ENCODE results near the gene CSF3R.
"Not testable (repeated sequence)": the region's sequence is repeated elsewhere in the genome, so short reads cannot be mapped to it uniquely, and the experiment has no call there.

CSF3R gene

DNA sequence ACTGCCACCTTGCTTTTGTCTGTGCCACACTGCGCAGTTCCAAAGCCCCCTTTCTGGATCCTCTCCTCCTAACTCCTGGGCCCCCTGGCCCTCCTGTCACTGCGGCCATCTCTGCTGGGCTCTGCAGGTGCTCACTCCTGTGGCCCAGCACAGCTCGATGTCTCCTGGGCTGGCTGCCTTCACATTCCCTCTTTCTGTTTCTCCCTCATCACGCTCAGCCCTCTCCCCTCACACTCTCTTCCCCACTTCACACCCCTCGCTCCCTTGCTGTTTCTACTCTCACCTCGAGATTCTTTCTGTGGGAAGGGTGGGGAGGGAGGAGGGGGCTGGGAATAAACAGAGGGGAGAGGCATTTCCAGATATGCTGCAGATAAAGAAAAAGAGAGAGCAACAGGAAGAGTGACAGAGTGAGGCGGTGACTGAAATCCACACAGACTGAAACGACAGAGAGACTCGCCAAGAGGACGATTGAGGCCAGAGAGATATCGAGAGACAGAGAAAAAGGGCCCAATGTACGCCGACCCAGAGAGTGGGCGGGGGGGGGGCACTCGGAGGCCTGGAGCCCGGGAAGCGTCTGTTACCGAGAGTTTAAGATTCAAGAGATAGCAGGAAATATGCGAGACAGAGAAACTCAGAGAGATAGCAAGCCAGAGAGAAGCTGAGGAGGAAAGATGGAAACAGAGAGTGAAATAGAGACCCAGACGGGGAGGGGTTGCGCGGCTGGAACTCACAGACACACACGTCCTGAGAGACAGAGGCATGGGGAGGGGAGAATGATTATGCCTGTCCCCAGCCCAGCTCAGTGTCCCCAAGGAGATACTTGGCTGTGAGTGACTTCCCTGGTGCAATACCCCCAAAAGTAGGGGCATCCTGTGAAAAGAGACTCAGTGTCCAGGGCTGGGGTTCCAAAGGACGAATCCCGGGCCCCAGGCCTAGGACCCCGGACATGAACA lies 666 bp downstream of the CSF3R start:
- DNase-seq (ENCODE audit: low spot score) = no peak

DNA sequence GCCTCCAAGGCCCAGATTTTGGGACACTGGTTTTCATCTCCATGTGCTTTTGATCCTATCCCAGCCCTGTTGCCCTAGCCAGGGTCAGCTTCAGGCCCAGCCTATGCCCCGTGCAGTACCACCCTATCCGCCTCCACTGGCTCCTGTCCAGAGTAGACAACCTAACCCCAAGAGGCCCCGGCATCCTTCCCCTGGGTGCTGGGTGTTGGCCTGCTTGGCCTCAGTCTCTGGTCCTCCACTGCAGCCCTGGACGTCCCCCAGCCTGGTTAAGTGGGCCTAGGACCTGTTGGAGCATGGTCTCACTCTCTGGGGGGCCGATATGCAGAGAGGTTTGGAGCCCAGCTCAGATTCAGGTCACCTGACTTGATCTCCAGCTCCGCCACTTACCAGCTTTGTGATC lies 1.6 kb downstream of the CSF3R start:
- DNase-seq (ENCODE audit: low spot score) = no peak

DNA sequence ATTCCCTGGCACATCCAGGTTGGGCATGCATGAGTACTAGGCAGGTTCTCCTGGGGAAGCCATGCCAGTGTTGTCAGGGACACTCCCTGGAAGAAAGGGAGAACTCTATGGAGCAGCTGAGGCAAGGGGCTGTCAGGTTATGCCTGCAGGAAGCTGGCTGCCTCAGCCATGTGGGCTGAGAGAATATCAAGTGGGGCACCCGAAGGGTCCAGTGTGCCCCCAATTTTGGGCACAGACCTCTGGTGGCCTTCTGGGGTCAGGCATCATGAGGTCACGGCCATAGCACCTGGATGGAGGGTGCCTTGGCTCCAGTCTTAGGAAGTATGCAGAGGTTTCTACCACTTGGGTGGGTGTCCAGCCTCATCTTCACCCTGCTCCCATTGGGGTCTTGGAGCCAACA lies 2.6 kb downstream of the CSF3R start:
- no peak for DNase-seq (ENCODE audit: low spot score)

DNA sequence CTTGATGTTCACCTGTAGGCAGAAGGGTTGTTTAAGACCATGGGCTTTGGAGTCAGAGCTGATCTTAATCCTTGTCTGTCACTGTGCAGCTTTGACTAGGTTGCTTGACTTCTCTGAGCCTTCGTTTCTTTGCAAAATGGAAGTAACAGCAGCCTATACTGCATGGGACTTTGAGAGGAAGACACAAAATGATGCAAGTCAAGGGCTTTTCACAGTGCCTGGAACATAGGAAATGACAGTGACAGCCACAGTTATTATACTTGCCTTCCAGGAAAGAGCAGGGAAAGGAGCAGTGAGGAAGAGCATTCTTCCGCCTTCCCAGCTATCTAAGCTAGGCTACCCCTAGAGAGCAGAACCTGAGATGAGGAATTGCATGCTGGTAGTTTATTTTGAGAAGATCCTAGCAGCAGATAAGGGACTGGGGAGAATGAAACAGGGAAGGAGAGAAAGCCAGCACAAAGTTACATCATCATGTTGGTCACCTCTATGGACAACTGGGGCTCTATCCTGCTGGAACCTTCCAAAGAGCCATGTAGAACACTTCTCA lies 3.1 kb downstream of the CSF3R start:
- DNase-seq (ENCODE audit: low spot score) = no peak

DNA sequence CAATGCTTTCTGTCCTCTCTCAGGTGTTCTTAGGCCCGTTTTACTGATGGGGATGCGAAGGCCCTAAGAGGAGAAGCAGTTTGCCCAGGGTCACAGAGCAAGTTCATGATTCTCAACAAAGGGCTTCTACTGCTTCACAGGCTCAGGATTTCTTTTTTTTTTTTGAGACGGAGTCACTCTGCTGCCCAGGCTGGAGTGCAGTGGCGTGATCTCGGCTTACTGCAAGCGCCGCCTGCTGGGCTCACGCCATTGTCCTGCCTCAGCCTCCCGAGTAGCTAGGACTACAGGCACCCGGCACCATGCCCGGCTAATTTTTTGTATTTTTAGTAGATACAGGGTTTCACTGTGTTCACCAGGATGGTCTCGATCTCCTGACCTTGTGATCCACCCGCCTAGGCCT lies 5.1 kb downstream of the CSF3R start:
- DNase-seq (ENCODE audit: low spot score) = not testable (repeated sequence)

DNA sequence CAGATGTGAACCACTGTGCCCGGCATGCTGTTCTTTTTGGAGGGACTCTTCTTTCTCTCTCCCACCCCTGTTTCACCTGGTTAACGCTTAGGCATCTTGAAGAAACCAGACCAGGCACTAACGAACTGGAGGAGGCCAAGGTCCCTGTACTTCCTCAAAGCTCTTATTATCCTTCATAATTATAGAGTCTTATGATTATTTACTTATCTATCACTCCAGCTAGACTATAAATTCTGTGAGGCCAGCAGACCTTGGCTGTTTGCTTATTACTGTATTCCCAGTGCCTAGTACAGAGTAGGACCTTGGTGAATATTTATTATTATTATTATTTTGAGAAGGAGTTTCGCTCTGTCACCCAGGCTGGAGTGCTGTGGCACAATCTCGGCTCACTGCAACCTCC lies 5.8 kb downstream of the CSF3R start:
- no peak for DNase-seq (ENCODE audit: low spot score)

DNA sequence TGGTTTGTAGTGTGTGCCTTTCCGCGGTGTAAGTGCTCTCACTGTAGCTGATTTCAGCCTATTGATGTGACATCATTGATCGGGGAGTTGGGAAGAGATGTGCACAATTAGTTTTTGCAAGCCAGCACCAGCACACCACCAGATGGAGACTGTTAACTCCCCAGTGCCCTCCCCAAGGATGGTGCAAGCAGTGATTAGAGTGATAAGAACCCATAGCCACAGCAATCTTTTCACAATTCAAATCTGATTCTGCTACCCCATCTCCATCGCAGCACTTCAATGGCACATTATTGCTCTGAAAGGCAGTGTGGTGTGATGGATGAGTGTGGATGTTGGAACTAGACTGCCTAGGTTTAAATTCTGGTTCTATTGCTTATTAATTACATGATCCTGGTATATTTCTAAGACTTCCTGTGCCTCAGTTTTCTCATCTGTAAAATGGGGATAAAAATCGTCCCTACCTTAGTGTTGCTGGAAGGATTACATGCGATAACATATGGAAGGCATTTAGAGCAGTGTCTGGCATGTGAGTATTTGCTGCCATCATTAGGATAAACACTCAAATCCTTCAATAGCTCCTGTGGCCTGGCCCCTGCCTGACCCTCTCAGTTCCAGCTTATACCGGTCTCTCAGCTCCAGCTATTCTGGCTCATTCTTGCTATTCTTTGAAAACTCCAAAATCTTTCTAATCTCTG lies 6.7 kb downstream of the CSF3R start:
- no peak for DNase-seq (ENCODE audit: low spot score)

DNA sequence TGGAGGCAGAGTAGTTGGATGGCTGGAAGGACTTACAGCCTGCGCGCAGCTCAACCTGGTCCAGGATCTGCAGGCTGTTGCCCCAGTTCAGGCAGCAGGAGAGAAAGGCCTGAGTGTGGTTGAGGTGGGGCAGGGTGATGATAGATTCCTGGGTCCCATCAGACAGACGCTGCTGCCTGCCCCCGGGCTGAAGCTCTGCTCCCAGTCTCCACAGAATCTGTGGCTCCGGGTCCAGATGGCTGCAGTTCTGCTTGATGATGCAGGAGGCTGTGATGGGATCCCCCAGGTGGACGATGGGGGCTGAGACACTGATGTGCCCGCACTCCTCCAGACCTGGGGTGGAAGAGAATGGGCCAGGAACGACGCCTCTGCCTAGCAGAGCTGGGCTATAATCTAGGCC lies 7.4 kb downstream of the CSF3R start:
- no peak for DNase-seq (ENCODE audit: low spot score)

DNA sequence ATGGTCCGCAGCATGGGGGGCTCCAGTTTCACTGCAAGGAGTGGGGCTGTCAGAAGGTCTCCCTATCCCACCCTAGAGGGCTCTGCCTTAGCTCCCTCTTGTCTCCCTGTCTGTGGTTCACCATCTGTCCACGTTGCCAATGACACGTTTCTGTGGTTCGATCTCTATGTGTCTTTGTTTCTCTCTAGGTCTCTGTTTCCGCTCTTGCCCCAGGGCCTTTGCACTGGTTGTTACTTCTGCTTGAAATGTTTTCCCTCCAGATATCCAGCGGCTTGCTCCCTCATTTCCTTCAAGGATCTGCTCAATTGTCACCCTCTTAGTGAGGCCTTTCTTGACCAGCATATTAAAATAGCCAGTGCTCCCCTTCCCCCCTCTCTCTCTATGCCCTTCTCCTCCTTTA lies 10.1 kb downstream of the CSF3R start:
- DNase-seq (ENCODE audit: low spot score) = no peak

DNA sequence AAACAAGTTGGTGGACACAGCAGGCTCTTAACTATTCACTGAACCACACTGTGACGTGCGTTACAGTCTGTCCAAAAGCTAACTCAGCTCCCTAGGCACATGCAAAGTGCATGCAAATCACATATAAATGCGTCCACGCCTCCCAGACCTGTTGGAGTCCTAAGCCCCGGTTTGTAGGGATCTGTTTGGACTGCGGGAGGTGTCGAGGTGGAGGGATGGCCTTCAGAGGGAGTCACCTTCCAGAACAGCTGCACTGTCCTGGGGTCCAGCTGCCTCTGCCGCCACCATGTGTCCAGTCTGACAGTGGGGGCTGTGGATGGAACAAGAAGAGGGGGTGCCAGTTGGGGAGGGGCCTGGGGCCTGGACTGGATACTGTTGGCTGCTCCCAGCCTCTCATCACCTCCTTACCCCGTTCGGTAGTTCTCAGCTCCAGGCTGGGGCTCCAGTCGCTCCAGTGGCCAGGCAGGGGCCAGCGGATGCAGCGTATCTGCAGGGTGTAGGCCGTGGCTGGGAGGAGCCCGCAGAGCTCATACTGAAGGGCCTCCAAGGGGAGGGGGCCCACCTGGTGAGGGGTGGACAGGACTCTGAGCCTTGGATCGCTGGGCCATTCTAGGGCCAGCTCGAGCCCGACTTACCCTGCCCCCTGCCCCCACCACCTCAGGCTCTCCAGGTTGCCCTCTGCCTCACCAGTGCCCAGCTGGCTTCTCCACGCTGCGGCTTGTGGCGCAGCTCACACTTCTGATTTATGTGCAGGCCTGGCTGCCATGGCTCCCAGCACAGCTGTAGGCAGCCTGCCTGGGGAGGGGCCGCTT lies 10.7 kb downstream of the CSF3R start:
- no peak for DNase-seq (ENCODE audit: low spot score)

DNA sequence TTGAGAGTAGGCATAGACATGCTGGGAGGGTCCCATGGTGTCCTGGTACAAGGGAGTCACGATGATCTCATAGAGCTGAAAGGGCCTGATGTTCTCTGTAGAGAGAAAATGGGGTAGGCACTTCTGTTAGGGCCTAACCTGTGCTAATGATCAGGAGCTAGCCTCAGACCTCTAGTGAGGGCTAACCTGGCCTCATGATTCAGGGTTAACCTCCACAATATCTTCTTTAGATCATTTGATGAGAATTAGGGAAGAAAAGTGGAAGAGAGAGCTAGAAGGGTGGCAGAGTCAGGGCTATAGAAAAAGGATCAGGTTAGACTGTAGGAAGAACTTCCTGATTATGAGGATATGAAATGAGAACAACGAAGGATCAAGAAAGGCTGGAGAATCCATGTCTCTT lies 13.6 kb downstream of the CSF3R start:
- DNase-seq (ENCODE audit: low spot score) = no peak

DNA sequence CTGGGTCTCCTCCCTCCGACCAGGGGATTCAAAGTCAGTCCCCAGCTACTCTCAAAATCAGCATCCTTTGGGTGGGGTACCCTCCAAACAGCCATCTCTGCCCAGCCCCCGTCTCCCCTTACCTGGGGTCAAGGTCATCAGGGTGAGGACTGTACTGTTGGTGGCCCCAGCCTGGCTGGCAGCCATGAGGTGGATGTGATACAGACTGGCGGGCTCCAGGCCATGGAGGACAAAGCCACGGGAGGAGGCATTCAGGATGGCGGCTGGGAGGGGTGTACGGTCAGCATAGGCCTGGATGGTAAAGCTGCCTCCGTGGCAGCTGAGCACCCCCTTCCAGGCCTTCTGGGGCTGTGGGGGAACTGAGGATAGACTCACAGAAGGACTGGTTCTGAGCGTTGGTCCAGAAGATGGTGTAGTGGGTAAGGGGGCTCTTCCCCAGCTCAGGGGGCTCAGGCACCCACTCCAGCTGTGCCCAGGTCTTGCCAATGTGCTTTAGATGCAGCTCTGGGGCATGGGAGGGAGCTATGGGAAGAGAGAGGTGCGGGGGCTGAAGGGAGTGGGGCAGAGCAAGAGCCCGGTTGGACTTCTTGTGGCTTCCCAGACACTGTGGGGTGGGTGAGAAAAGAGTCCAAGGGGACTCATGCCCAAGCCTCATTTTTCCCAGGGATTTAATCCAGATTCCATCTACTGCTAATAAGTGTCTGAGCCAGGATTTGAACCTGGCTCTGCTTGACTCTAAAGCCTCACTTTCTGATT lies 14.8 kb downstream of the CSF3R start:
- DNase-seq (ENCODE audit: low spot score) = no peak

DNA sequence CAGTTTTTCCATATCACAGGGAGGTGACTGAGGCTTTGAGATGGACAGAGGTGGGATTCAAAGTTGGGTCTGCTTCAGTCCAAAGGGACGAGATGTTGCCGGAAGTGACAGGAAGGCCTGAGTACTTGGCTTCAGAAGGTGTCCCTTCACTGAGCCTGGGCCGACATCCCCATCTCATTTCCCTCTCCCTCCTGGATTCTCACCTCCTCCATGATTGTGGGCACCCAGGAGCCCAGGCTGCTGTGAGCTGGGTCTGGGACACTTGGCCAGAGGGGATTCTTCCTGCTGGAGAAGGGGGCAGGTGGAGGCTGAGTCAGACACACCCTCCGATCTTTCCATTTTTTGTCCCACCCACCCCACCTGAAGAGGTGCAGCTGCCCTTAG lies 15.7 kb downstream of the CSF3R start:
- DNase-seq (ENCODE audit: low spot score) = no peak

DNA sequence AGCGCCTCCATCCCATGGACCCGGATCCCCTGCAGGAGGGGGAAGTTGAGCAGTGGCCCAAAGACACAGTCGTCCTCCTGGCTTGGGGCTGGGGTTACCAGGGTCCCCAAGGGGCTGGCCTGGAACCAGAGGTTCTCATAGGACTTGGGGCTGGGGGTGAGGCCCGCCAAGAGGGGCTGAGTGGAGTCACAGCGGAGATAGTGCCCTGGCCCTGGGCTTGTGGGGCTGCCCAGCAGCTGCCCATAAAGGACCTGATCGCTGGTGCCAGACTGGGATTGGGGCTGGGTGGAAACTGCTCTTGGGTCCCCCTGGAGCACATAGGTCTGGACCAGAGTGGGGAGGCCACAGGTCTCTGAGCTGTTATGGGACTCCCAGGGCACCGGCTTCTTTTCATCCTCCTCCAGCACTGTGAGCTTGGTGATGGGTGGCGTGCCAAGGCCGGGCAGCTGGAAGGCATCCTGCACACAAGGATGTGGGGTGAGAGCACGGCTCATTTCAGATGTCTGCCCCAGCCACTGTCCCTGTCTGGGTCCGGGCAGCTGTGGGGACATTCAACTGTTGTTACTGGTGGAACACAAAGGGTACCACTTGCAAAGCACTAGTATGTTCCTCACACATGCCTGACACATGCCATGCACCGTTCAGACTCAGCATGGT lies 16.2 kb downstream of the CSF3R start:
- DNase-seq (ENCODE audit: low spot score) = no peak

DNA sequence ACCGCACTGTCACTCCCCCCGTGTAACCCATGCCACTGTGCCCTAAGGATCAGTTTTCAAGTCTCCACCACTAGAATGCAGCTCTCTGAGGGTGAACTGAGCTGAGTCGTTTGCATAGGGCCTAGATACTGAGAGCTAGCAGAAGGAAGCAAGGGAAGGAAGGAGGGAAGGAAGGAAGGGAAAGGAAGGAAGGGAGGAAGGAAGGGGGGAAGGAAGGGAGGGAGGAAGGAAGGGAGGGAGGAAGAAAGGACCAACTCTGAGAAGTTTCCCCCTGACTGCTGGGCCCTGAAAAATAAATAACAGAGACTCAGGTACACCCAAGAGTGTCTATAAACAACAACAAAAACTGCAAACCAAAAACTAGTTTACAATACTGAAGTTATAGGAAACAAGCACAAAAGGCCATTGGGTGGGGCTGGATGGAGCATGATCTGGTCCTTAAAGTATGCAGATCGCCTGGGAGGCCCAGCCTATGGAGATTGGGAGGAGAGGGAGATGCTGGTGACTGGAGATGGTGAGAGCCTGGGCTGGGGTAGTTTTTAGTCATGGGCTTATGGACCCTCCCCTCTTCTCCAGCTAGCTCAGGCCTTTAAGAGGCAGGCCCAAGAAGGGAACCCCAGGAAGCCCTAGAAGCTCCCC lies 16.9 kb downstream of the CSF3R start:
- DNase-seq (ENCODE audit: low spot score) = no peak

DNA sequence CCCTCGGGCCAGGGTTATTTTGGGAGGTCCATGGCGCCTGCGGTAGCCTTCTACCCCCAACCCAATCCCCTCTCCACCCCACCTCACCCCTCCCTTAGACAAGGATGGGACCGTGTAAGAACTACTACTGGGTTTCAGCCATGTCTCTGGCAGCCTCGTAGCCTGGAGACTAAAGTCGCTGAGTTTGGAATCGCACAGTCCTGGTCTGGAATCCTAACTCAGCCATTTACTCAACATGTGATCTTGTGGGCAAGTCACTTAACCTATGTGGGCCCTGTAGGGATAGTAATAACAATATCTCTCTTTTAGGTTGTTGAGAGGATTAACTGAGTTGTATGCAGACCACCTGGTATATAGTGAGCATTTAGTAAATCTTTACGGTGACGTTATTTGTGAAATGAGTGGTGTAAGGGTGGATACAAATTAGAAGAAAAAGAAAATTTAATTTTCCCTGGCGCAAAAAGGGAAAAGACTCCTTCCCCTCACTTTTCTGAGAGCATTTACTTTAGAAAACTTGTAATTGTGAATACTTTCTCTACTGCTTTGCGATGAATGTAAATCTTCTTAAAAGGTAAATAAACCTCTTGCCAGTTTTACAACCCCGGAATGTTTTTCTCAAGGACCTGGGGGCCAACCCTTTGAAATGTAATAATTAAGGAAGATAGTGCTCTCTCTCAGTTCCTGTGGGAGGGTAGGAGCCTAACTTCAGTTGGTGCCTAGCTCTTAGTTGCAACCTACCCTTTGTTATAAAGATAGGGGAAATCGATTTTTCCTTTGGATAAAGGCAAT lies 17.9 kb downstream of the CSF3R start:
- DNase-seq (ENCODE audit: low spot score) = no peak

DNA sequence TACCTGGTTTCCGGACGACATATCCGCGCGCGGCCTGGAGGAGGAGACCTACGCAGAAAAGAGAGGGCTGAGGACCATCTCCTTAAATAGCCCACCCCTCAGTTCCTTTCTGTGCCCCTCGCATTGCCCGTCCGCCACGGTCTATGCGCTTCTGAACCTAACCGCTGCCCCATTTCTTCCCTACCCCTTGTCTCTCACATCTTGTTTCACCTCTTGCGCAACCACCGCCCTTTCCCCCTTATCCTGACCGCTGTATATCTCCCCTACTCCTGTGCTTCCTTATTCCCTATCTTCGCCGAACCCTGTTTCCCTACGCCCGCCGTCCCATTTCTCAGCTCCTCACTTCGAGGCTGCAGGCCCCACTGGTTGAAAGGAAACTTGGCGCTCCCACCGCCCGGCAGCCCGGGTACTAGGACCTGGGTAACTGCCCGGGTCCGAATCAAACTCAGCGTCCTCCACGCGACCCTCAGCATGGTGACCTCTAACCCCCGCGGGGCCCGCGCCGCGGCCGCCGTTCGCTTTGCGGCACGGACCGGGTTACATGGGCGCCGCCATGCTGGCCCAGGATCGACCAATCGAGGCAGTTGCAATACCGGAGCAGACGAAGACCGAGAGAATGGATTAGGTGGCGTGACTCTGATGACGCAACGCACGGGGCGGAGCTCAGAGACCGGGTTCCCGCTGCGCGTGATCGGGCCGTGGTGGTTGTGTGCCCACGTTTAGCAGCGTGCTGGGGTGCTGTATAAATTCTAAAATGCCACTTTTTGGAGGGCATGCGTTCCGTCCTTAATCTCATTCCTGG lies 18.7 kb downstream of the CSF3R start, which contains the start of gene MRPS15:
Gene MRPS15, minus strand, starts transcription at position 582 of the 802 bp plus-strand sequence. Its CDS starts 109 bp downstream, at position 473.
- DNase-seq (ENCODE audit: low spot score) = peak; percentile 95

DNA sequence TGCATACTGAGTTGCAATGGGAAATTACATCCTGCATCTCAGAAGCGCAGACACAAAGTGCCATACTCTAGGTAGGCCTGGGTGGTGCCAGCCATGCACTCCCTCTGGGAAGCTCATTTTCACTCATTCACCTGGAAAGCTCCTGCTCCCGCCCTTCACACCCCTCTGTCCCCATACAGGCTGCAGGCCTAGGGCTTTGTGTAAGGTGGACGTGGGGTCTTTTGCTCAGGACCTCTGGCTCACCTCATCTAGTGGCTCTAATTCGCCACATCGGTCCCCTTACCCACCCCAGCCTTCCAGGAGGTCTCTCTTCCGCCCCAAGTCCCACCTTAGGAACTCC lies 19.3 kb downstream of the CSF3R start:
- DNase-seq (ENCODE audit: low spot score) = no peak

DNA sequence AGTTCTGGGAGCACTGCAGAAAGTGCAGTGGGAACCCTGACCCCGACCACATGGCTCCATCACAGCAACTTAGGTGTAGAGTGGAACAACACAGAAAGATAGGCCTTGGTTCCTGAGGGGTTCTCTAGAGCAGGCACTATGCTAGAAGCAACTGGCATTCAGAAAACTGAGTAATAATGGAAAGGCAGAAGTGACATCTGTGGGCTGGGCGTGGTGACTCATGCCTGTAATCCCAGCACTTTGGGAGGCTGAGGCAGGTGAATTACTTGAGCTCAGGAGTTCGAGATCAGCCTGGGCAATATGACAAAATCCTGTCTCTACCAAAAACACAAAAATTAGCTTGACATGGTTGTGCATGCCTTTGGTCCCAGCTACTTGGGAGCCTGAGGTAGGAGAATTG lies 23.8 kb downstream of the CSF3R start:
- DNase-seq (ENCODE audit: low spot score) = no peak

All from hematopoietic multipotent progenitor cell treated with erythropoietin and hydrocortisone succinate and interleukin-3 and kit ligand, for 15 days (in vitro differentiated cells).